ENCODE measurements around the gene PET100. TPM values are rescaled to one million over a fixed set of nuclear protein-coding genes. Genes with fewer than 3 reads are reported as not detected.

The PET100 gene
- total and polyA plus RNA-seq, 2 experiments from 2014 or later, result 29.4 to 296 TPM

DNA sequence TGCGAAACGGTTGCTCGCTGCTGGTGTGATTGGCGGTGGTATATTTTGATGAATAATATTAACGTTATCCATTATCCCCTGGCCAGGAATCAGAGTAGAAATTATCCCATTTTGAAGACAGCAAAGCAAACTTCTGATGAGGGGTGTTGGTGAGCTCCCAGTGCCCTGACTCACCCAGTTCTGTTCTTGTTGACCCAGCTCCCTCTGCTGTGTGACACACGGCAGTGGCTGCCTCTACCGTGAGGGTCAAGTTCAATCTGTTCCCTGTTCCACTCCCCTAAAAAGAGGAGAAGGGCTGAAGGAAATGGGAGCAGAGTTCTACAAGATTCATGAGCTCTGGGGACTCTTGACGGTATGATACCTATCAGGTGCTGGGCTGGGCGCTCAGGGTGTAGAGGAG lies 31.9 kb upstream of the PET100 start:
- H3K27ac ChIP-seq, result peak overlapping the region; percentile 16
- H3K27me3 ChIP-seq, result no peaks in the 10 kb centered on the region
- 75% methylated on average over 9 of the region's 9 CpGs for WGBS (ENCODE audit: low lambda C conversion rate, missing lambda C conversion rate)
- TF ChIP-seq, protein P1, sequence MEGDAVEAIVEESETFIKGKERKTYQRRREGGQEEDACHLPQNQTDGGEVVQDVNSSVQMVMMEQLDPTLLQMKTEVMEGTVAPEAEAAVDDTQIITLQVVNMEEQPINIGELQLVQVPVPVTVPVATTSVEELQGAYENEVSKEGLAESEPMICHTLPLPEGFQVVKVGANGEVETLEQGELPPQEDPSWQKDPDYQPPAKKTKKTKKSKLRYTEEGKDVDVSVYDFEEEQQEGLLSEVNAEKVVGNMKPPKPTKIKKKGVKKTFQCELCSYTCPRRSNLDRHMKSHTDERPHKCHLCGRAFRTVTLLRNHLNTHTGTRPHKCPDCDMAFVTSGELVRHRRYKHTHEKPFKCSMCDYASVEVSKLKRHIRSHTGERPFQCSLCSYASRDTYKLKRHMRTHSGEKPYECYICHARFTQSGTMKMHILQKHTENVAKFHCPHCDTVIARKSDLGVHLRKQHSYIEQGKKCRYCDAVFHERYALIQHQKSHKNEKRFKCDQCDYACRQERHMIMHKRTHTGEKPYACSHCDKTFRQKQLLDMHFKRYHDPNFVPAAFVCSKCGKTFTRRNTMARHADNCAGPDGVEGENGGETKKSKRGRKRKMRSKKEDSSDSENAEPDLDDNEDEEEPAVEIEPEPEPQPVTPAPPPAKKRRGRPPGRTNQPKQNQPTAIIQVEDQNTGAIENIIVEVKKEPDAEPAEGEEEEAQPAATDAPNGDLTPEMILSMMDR (IDR thresholded peaks at IDR 0.05; ENCODE audit: poor library complexity), result peak; percentile 13
- TF ChIP-seq EZH2 (IDR thresholded peaks at IDR 0.05; ENCODE audit: borderline replicate concordance), result no peak
- no peak for TF ChIP-seq EZH2phosphoT487 (IDR thresholded peaks at IDR 0.05; ENCODE audit: low read depth, severe bottlenecking, unreplicated experiment)
- H2AFZ ChIP-seq, result no peak overlapping the region
- peak overlapping the region; percentile 89 for H3K4me2 ChIP-seq
- no peaks in the 10 kb centered on the region for H3K9me3 ChIP-seq (ENCODE audit: low read depth)
- peak; percentile 42 for DNase-seq (ENCODE audit: low spot score)
- H3K4me3 ChIP-seq, result no peak overlapping the region
- H4K20me1 ChIP-seq (ENCODE audit: insufficient read depth, poor library complexity, severe bottlenecking), result peaks cover 45% of the 10 kb centered on the region
- no peaks in the 10 kb centered on the region for H3K9me2 ChIP-seq (replicated peaks; ENCODE audit: insufficient read depth)
- H3K36me3 ChIP-seq (replicated peaks; ENCODE audit: insufficient read depth, low read depth), result no peaks in the 10 kb centered on the region
- H3K4me1 ChIP-seq (ENCODE audit: insufficient read depth), result peaks cover 5% of the 10 kb centered on the region
- peaks cover 47% of the 10 kb centered on the region for H3K79me2 ChIP-seq

DNA sequence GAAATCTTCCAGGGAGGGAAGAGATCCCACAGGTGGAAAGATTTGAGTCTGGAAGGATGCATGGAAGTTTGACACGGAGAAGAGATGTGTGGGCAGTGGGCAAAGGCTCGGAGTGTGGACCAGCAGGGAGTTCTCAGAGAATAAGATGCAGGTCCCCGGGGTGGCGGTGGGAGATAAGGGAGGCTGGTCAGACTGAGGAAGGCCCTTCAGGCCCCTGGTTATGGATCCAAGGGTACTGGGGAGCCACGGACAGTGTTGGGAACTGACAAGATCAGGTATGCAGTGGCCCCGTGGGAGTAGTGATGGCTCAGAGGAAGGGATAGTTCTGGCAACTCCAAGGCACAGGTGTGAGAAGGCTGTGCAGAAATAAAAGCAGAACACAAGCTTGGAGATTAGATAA lies 31.4 kb upstream of the PET100 start:
- Histone ChIP-seq H3K4me2 (peak overlapping the region; percentile 89), H3K27me3 (no peaks in the 10 kb centered on the region), H4K20me1 (ENCODE audit: insufficient read depth, poor library complexity, severe bottlenecking) (peaks cover 50% of the 10 kb centered on the region), H3K79me2 (peaks cover 52% of the 10 kb centered on the region), H3K9me3 (ENCODE audit: low read depth) (no peaks in the 10 kb centered on the region), H3K27ac (no peak overlapping the region), H2AFZ (no peak overlapping the region), H3K4me1 (ENCODE audit: insufficient read depth) (peaks cover 5% of the 10 kb centered on the region), H3K4me3 (no peak overlapping the region), H3K36me3 (replicated peaks; ENCODE audit: insufficient read depth, low read depth) (no peaks in the 10 kb centered on the region), H3K9me2 (replicated peaks; ENCODE audit: insufficient read depth) (no peaks in the 10 kb centered on the region)
- DNase-seq (ENCODE audit: low spot score), result no peak
- TF ChIP-seq, protein P1 (IDR thresholded peaks at IDR 0.05; ENCODE audit: poor library complexity), result no peak
- no peak for TF ChIP-seq EZH2 (IDR thresholded peaks at IDR 0.05; ENCODE audit: borderline replicate concordance)
- no peak for TF ChIP-seq EZH2phosphoT487 (IDR thresholded peaks at IDR 0.05; ENCODE audit: low read depth, severe bottlenecking, unreplicated experiment)
- WGBS (ENCODE audit: low lambda C conversion rate, missing lambda C conversion rate), result 80% methylated on average over 6 of the region's 6 CpGs

DNA sequence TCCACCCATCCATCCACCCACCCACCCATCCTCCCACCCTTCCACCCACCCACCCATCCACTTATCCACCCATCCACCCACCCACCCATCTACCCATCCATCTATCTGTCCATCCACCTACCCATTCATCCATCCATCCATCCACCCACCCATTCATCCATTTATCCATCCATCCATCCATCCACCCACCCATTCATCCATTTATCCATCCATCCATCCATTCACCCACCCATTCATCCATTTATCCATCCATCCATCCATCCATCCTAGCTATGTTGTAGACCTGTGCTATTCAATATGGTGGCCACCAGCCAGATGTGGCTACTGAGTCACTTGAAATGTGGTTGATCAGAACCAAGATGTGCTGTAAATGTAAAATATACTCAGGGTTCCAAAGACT lies 28.9 kb upstream of the PET100 start:
- Histone ChIP-seq H2AFZ (no peak overlapping the region), H3K4me1 (ENCODE audit: insufficient read depth) (peaks cover 5% of the 10 kb centered on the region), H3K4me2 (no peak overlapping the region), H3K27me3 (no peaks in the 10 kb centered on the region), H3K4me3 (no peak overlapping the region), H3K9me2 (replicated peaks; ENCODE audit: insufficient read depth) (no peaks in the 10 kb centered on the region), H3K36me3 (replicated peaks; ENCODE audit: insufficient read depth, low read depth) (no peaks in the 10 kb centered on the region), H3K27ac (no peak overlapping the region), H3K9me3 (ENCODE audit: low read depth) (no peaks in the 10 kb centered on the region), H3K79me2 (peaks cover 77% of the 10 kb centered on the region), H4K20me1 (ENCODE audit: insufficient read depth, poor library complexity, severe bottlenecking) (peaks cover 75% of the 10 kb centered on the region)
- TF ChIP-seq EZH2phosphoT487 (IDR thresholded peaks at IDR 0.05; ENCODE audit: low read depth, severe bottlenecking, unreplicated experiment) (no peak), EZH2 (IDR thresholded peaks at IDR 0.05; ENCODE audit: borderline replicate concordance) (no peak)
- TF ChIP-seq, protein P1 (IDR thresholded peaks at IDR 0.05; ENCODE audit: poor library complexity), result no peak
- DNase-seq (ENCODE audit: low spot score), result no peak
